ENCODE results near the gene FAN1. TPM values are rescaled to one million over a fixed set of nuclear protein-coding genes. Genes with fewer than 3 reads are reported as not detected.

FAN1 gene
- total and polyA plus RNA-seq, 2 donors (not counting 3 experiments of a cell fraction or from before 2014, with no cell fraction given), result 4.3 to 11.7 TPM

DNA sequence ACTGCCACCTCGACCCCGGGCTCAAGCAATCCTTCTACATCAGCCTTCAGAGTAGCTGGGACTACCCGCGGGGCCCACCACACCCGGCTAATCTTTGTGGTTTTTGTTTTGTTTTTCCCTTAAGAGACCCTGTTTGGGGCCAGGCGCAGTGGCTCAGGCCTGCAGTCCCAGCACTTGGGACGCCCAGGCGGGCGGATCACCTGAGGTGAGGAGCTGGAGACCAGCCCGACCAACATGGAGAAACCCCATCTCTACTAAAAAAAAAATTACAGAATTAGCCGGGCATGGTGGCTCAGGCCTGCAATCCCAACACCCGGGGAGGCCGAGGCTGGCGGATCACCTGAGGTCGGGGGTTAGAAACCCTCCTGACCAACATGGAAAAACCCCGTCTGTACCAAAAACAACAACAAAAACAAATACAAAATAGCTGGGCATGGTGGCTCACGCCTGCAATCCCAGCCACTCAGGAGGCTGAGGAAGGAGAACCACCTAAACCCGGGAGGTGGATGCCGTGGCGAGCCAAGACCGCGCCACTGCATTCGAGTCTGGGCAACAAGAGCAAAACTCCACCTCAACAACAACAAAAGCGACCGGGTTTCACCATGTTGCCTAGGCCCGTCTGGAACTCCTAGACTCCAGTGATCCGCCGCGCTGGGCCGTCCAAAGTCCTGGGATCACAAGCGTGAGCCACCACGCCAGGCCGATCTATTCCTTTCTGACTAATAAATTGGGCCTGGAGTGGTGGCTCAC, 8.1 kb upstream of the FAN1 start:
- Histone ChIP-seq H3K36me3 (ENCODE audit: control insufficient read depth in 2 of 2, extremely low read depth in 1 of 2, insufficient read depth in 2 of 2, low read length in 2 of 2) (no peaks in the 10 kb centered on the region), H3K9me3 (replicated peaks; ENCODE audit: control insufficient read depth, insufficient read depth, low read length) (no peaks in the 10 kb centered on the region), H3K27ac (ENCODE audit: insufficient read depth, low read depth, low read length) (no peak overlapping the region), H2AFZ (ENCODE audit: low read depth, low read length) (no peak overlapping the region), H3K4me2 (ENCODE audit: insufficient read depth, low read length) (no peak overlapping the region), H3K79me2 (ENCODE audit: control insufficient read depth, insufficient read depth, low read length) (no peaks in the 10 kb centered on the region), H4K20me1 (replicated peaks; ENCODE audit: control insufficient read depth, extremely low read depth, insufficient read depth, low read length) (no peaks in the 10 kb centered on the region), H3K4me1 (ENCODE audit: control insufficient read depth, extremely low read depth, insufficient read depth, low read length) (no peaks in the 10 kb centered on the region), H3K9me1 (replicated peaks; ENCODE audit: control insufficient read depth, extremely low read depth, insufficient read depth, low read length) (no peaks in the 10 kb centered on the region), H3K4me3 (replicated peaks in 1 of 3; ENCODE audit: insufficient read depth in 1 of 3, low read depth in 1 of 3, low read length in 3 of 3) (no peak overlapping the region), H3K9ac (replicated peaks; ENCODE audit: extremely low read depth, insufficient read depth, low read length) (no peak overlapping the region), H3K27me3 (ENCODE audit: control insufficient read depth in 2 of 2, insufficient read depth in 2 of 2, low read length in 2 of 2) (no peaks in the 10 kb centered on the region)
- no TSS peak for BruUV-seq (replicated peaks)
- no peak for TF ChIP-seq EZH2 (IDR thresholded peaks at IDR 0.05; ENCODE audit: borderline replicate concordance, low read depth, low read length, severe bottlenecking)
- FAIRE-seq (no peak), DNase-seq (ENCODE audit: low read depth, low spot score) (no peak)
- ChIA-PET CTCF (interaction anchor here (2.8 kb wide), 1 partner anchor 233 kb away, joined by 27 read pairs; no protein-coding TSS in a partner anchor), POLR2A (no interaction called here)
- dilution Hi-C loops (cut with MboI; ENCODE audit: extremely low pct_ligation_motif_present, low sequenced_read_pairs), result no loop called here
- intact Hi-C loops (cut with micrococcal nuclease), result no loop called here

GRCh38 chr15:30896211-30896606, 7.5 kb upstream of the FAN1 start:
- intact Hi-C loops (cut with micrococcal nuclease), result no loop called here
- POLR2A ChIA-PET, result no interaction called here
- CTCF ChIA-PET, result no interaction called here

More at GRCh38 chr15:30896211-30896606, 7.5 kb upstream of the FAN1 start:
- H4K20me1 ChIP-seq (replicated peaks; ENCODE audit: control insufficient read depth, extremely low read depth, insufficient read depth, low read length), result no peaks in the 10 kb centered on the region
- H3K9me1 ChIP-seq (replicated peaks; ENCODE audit: control insufficient read depth, extremely low read depth, insufficient read depth, low read length), result no peaks in the 10 kb centered on the region
- BruUV-seq (replicated peaks), result no TSS peak
- H3K9me3 ChIP-seq (replicated peaks; ENCODE audit: control insufficient read depth, insufficient read depth, low read length), result no peaks in the 10 kb centered on the region
- dilution Hi-C loops (cut with MboI; ENCODE audit: extremely low pct_ligation_motif_present, low sequenced_read_pairs), result no loop called here
- H3K36me3 ChIP-seq (ENCODE audit: control insufficient read depth in 2 of 2, extremely low read depth in 1 of 2, insufficient read depth in 2 of 2, low read length in 2 of 2), result no peaks in the 10 kb centered on the region
- no peak overlapping the region for H2AFZ ChIP-seq (ENCODE audit: low read depth, low read length)
- H3K4me1 ChIP-seq (ENCODE audit: control insufficient read depth, extremely low read depth, insufficient read depth, low read length), result no peaks in the 10 kb centered on the region
- DNase-seq (ENCODE audit: low read depth, low spot score) (no peak), FAIRE-seq (no peak)
- no peaks in the 10 kb centered on the region for H3K79me2 ChIP-seq (ENCODE audit: control insufficient read depth, insufficient read depth, low read length)
- no peak overlapping the region for H3K4me2 ChIP-seq (ENCODE audit: insufficient read depth, low read length)
- no peak overlapping the region for H3K27ac ChIP-seq (ENCODE audit: insufficient read depth, low read depth, low read length)
- H3K4me3 ChIP-seq (replicated peaks in 1 of 3; ENCODE audit: insufficient read depth in 1 of 3, low read depth in 1 of 3, low read length in 3 of 3), result no peak overlapping the region
- no peak for TF ChIP-seq POLR2A (IDR thresholded peaks at IDR 0.05; ENCODE audit: low read depth, low read length)
- no peak for TF ChIP-seq MAX (IDR thresholded peaks at IDR 0.05; ENCODE audit: insufficient read depth, insufficient read length)
- TF ChIP-seq MYC (IDR thresholded peaks at IDR 0.05; ENCODE audit: low read depth, low read length), result no peak
- TF ChIP-seq EZH2 (IDR thresholded peaks at IDR 0.05; ENCODE audit: borderline replicate concordance, low read depth, low read length, severe bottlenecking), result no peak
- TF ChIP-seq CTCF (IDR thresholded peaks at IDR 0.05; ENCODE audit: extremely low read depth in 1 of 2, insufficient read depth in 1 of 2, low read depth in 1 of 2, low read length in 2 of 2), result no peak
- no peak for TF ChIP-seq POLR2AphosphoS5 (IDR thresholded peaks at IDR 0.05; ENCODE audit: insufficient read depth, low read depth, low read length)
- TF ChIP-seq GATA2 (IDR thresholded peaks at IDR 0.05; ENCODE audit: insufficient read depth, insufficient read length, low read depth, low read length), result no peak
- no peak for TF ChIP-seq JUN (IDR thresholded peaks at IDR 0.05; ENCODE audit: borderline replicate concordance, insufficient read depth, insufficient read length, low read depth)
- no peak for TF ChIP-seq FOS (IDR thresholded peaks at IDR 0.05; ENCODE audit: borderline replicate concordance, insufficient read depth, low read length)
- no peaks in the 10 kb centered on the region for H3K27me3 ChIP-seq (ENCODE audit: control insufficient read depth in 2 of 2, insufficient read depth in 2 of 2, low read length in 2 of 2)
- no peak overlapping the region for H3K9ac ChIP-seq (replicated peaks; ENCODE audit: extremely low read depth, insufficient read depth, low read length)
